H9 (cell line): ENCODE data around the gene GNA12. TPM values are rescaled to one million over a fixed set of nuclear protein-coding genes. Genes with fewer than 3 reads are reported as not detected.

ENCODE experiments used
- DNase-seq: peaks from one replicate; pipeline ENCODE4 v3.0.0-alpha.2; 2017
- H2AFZ ChIP-seq: one replicate; pipeline ENCODE4 v1.6.1; 2013; ENCODE audit warnings: mild to moderate bottlenecking, low read length, control low read depth, moderate library complexity
- H2AK5ac ChIP-seq: 2 replicates; pipeline ENCODE4 v1.6.1; 2013; ENCODE audit warnings: low read length, control low read depth, mixed read lengths; ENCODE audit not compliant: insufficient read length
- H2BK120ac ChIP-seq: one replicate; pipeline ENCODE4 v1.6.1; 2013; ENCODE audit warnings: low read depth, mild to moderate bottlenecking, low read length, control low read depth, inconsistent platforms; ENCODE audit not compliant: poor library complexity, severe bottlenecking
- H2BK12ac ChIP-seq: 2 replicates; pipeline ENCODE4 v1.6.1; 2013; ENCODE audit warnings: low read length, control low read depth, mixed read lengths, low read depth; ENCODE audit not compliant: insufficient read length
- H2BK15ac ChIP-seq: 2 replicates; pipeline ENCODE4 v1.6.1; 2013; ENCODE audit warnings: low read depth, low read length, control low read depth
- H2BK20ac ChIP-seq: one replicate; pipeline ENCODE4 v1.6.1; 2013; ENCODE audit warnings: low read depth, mild to moderate bottlenecking, low read length, control low read depth, inconsistent platforms; ENCODE audit not compliant: poor library complexity, severe bottlenecking
- H2BK5ac ChIP-seq: 2 replicates; pipeline ENCODE4 v1.6.1; 2013; ENCODE audit warnings: low read length, control low read depth, mixed read lengths; ENCODE audit not compliant: insufficient read length
- H3K14ac ChIP-seq: 2 replicates; pipeline ENCODE4 v1.6.1; 2013; ENCODE audit warnings: low read length, control low read depth; ENCODE audit not compliant: insufficient read depth
- H3K18ac ChIP-seq: 2 replicates; pipeline ENCODE4 v1.6.1; 2013; ENCODE audit warnings: low read depth, mild to moderate bottlenecking, mixed read lengths, low read length, control low read depth; ENCODE audit not compliant: insufficient read length
- H3K23ac ChIP-seq: 2 replicates; pipeline ENCODE4 v1.6.1; 2013; ENCODE audit warnings: low read length, control low read depth, mixed read lengths, low read depth; ENCODE audit not compliant: insufficient read length
- H3K23me2 ChIP-seq: 2 replicates; pipeline ENCODE4 v1.6.1; 2013; ENCODE audit warnings: low read depth, mild to moderate bottlenecking, mixed read lengths, low read length, control low read depth; ENCODE audit not compliant: insufficient read length, poor library complexity, severe bottlenecking
- H3K27ac ChIP-seq: 2 replicates; pipeline ENCODE4 v1.5.1; 2013; ENCODE audit warnings: low read length, control low read depth, mixed read lengths, low read depth; ENCODE audit not compliant: insufficient read length
- H3K27me3 ChIP-seq: 2 replicates; pipeline ENCODE4 v1.6.1; 2013; ENCODE audit warnings: low read length, control low read depth, inconsistent platforms; ENCODE audit not compliant: insufficient read depth
- H3K4ac ChIP-seq: 2 replicates; pipeline ENCODE4 v1.6.1; 2013; ENCODE audit warnings: low read depth, mild to moderate bottlenecking, control low read depth, inconsistent platforms, low read length, moderate library complexity
- H3K4me1 ChIP-seq: 2 replicates; pipeline ENCODE4 v1.6.1; 2013; ENCODE audit warnings: low read length, control low read depth, inconsistent platforms; ENCODE audit not compliant: insufficient read depth
- H3K4me2 ChIP-seq: 2 replicates; pipeline ENCODE4 v1.6.1; 2013; ENCODE audit warnings: low read length, control low read depth, mixed read lengths; ENCODE audit not compliant: insufficient read length, insufficient read depth
- H3K56ac ChIP-seq: 2 replicates; pipeline ENCODE4 v1.6.1; 2013; ENCODE audit warnings: low read depth, mild to moderate bottlenecking, mixed read lengths, low read length, control low read depth; ENCODE audit not compliant: insufficient read length
- H3K79me1 ChIP-seq: 2 replicates; pipeline ENCODE4 v1.6.1; 2013; ENCODE audit warnings: low read depth, mild to moderate bottlenecking, moderate library complexity, low read length, control low read depth, inconsistent platforms; ENCODE audit not compliant: insufficient read depth, poor library complexity, severe bottlenecking
- H3K79me2 ChIP-seq: 2 replicates; pipeline ENCODE4 v1.6.1; 2013; ENCODE audit warnings: low read length, control low read depth, inconsistent platforms; ENCODE audit not compliant: insufficient read depth
- H3K9ac ChIP-seq: 2 replicates; pipeline ENCODE4 v1.6.1; 2013; ENCODE audit warnings: low read length, control low read depth, mixed read lengths; ENCODE audit not compliant: insufficient read length; ENCODE audit errors: extremely low read depth
- H3K9me3 ChIP-seq: one replicate; pipeline ENCODE4 v1.6.1; 2013; ENCODE audit warnings: low read depth, low read length, inconsistent platforms; ENCODE audit not compliant: control insufficient read depth
- H3T11ph ChIP-seq: one replicate; pipeline ENCODE4 v1.6.1; 2013; ENCODE audit warnings: mild to moderate bottlenecking, low read length, control low read depth, inconsistent platforms
- H4K20me1 ChIP-seq: one replicate; pipeline ENCODE4 v1.6.1; 2013; ENCODE audit not compliant: control insufficient read depth, insufficient read length, insufficient read depth
- H4K5ac ChIP-seq: 2 replicates; pipeline ENCODE4 v1.6.1; 2013; ENCODE audit warnings: low read depth, mild to moderate bottlenecking, mixed read lengths, low read length, control low read depth; ENCODE audit not compliant: insufficient read length
- H4K8ac ChIP-seq: replicated peaks from 2 replicates; pipeline ENCODE4 v1.6.1; 2013; ENCODE audit warnings: low read length, control low read depth, mixed read lengths, low read depth; ENCODE audit not compliant: insufficient read length
- H4K91ac ChIP-seq: 2 replicates; pipeline ENCODE4 v1.6.1; 2013; ENCODE audit warnings: low read depth, mild to moderate bottlenecking, moderate library complexity, mixed read lengths, low read length, control low read depth; ENCODE audit not compliant: insufficient read length
- H3K27ac Mint-ChIP-seq, 3 experiments: 2 replicates in 2 of 3; 3 replicates in 1 of 3; pipeline ENCODE4 v1.8.0; 2020 to 2021; ENCODE audit warnings: mixed read lengths in 3 of 3, mild to moderate bottlenecking in 1 of 3, moderate library complexity in 1 of 3
- H3K27me3 Mint-ChIP-seq: 2 replicates; pipeline ENCODE4 v1.8.0; 2021; ENCODE audit warnings: low read depth, mild to moderate bottlenecking, moderate library complexity, mixed read lengths
- H3K36me3 Mint-ChIP-seq, 3 experiments: 2 replicates in 2 of 3; 3 replicates in 1 of 3; pipeline ENCODE4 v1.8.0; 2020 to 2021; ENCODE audit warnings: low read depth in 3 of 3, mixed read lengths in 3 of 3; ENCODE audit not compliant: insufficient read depth in 1 of 3
- H3K4me1 Mint-ChIP-seq, 2 experiments: 2 replicates each; pipeline ENCODE4 v1.8.0; 2020; ENCODE audit warnings: mixed read lengths in 2 of 2
- H3K4me3 Mint-ChIP-seq, 2 experiments: 2 replicates in 1 of 2; 3 replicates in 1 of 2; pipeline ENCODE4 v1.8.0; 2020 to 2021; ENCODE audit warnings: mild to moderate bottlenecking in 2 of 2, mixed read lengths in 2 of 2, moderate library complexity in 1 of 2
- H3K9me3 Mint-ChIP-seq, 2 experiments: 2 replicates in 1 of 2; 3 replicates in 1 of 2; pipeline ENCODE4 v1.8.0; 2020; ENCODE audit warnings: mild to moderate bottlenecking in 2 of 2, mixed read lengths in 2 of 2, moderate library complexity in 1 of 2
- CTCF ChIP-seq: fragments of 200-600 bp; sonication (generic); conservative IDR thresholded peaks from 3 replicates; pipeline ENCODE4 v1.8.0; 2021; ENCODE audit warnings: antibody characterized with exemption, mild to moderate bottlenecking
- WGBS: extraction: QIAGEN DNeasy Blood & Tissue Kit; methylation state at CpG from one replicate; pipeline ENCODE4 v1.1.7; 2013; ENCODE audit warnings: missing lambda C conversion rate, low lambda C conversion rate, mixed read lengths; ENCODE audit not compliant: insufficient read length; ENCODE audit errors: extremely low coverage; 5-methylcytosine and 5-hydroxymethylcytosine counted together
- total RNA-seq: library from RNA; stranded (reverse); gene quantifications from 2 replicates; pipeline ENCODE4 v1.2.1, GENCODE V29; 2021

GNA12 gene
- total RNA-seq, 1 experiment from 2014 or later, result 60.2 TPM

GRCh38 chr7:2761801-2762497 is 82.2 kb downstream of the GNA12 start:
- no peaks in the 10 kb centered on the region for H4K20me1 ChIP-seq
- TF ChIP-seq CTCF, result no peak
- H3K79me1 ChIP-seq, result peaks cover 5% of the 10 kb centered on the region
- no peak overlapping the region for H4K91ac ChIP-seq
- H4K5ac ChIP-seq, result no peak overlapping the region
- Mint-ChIP-seq H3K36me3 (peaks cover under 1 to 16% (median 14%) of the 10 kb centered on the region in 3 experiments; a peak in 5 of 7 replicates), H3K4me1 (peaks cover 33 to 39% of the 10 kb centered on the region in 2 experiments), H3K4me3 (no peak overlapping the region), H3K27ac (peak overlapping the region; percentile 80 to 87 (median 84)), H3K9me3 (no peaks in the 10 kb centered on the region), H3K27me3 (peaks cover 2% of the 10 kb centered on the region; the same call in 1 of the 2 replicates)
- H3K56ac ChIP-seq, result no peak overlapping the region
- no peak overlapping the region for H3K4ac ChIP-seq
- no peaks in the 10 kb centered on the region; the same call in 1 of the 2 replicates for H3K79me2 ChIP-seq
- H2BK20ac ChIP-seq, result no peak overlapping the region
- H2AFZ ChIP-seq, result no peak overlapping the region
- H3T11ph ChIP-seq, result no peak overlapping the region
- H3K4me1 ChIP-seq, result 0 out of 2 replicates have a peak, but pooled peaks cover 2% of the 10 kb centered on the region
- no peak overlapping the region for H2BK5ac ChIP-seq
- H3K23ac ChIP-seq, result no peak overlapping the region
- H2BK120ac ChIP-seq, result no peak overlapping the region
- no peak for DNase-seq
- H3K27me3 ChIP-seq, result no peaks in the 10 kb centered on the region
- no peaks in the 10 kb centered on the region for H3K23me2 ChIP-seq
- WGBS, result no CpG with 5 or more reads among the region's 29 CpGs
- H2BK12ac ChIP-seq, result no peak overlapping the region
- H3K27ac ChIP-seq, result no peak overlapping the region
- no peak overlapping the region for H2AK5ac ChIP-seq
- no peak overlapping the region for H3K4me2 ChIP-seq
- H2BK15ac ChIP-seq, result no peak overlapping the region
- no peaks in the 10 kb centered on the region for H3K9me3 ChIP-seq
- no peak overlapping the region for H3K14ac ChIP-seq
- H4K8ac ChIP-seq, result no peak overlapping the region
- no peak overlapping the region for H3K9ac ChIP-seq
- H3K18ac ChIP-seq, result no peak overlapping the region
